GM19023 (cell line): ENCODE measurements around the gene NEURL1B.

Source experiments
- ATAC-seq: cut with Tn5 transposase; IDR thresholded peaks from one replicate; pipeline ENCODE4 v1.9.1; 2021; ENCODE audit warnings: mild to moderate bottlenecking, moderate library complexity; ENCODE audit not compliant: unreplicated experiment

Gene NEURL1B

GRCh38 chr5:172728481-172729241 is 87.6 kb downstream of the NEURL1B start:
- ATAC-seq, result no peak

- no peak for ATAC-seq
These were observed 88.5 kb downstream of the NEURL1B start for GRCh38 chr5:172729588-172729987.

- ATAC-seq, result no peak
These were observed 89.2 kb downstream of the NEURL1B start for GRCh38 chr5:172730222-172730621.

GRCh38 chr5:172730981-172731679 is 90.1 kb downstream of the NEURL1B start:
- no peak for ATAC-seq

GRCh38 chr5:172731680-172732074 is 90.6 kb downstream of the NEURL1B start:
- no peak for ATAC-seq

- no peak for ATAC-seq
These were observed 91.3 kb downstream of the NEURL1B start for GRCh38 chr5:172732201-172732865.

- ATAC-seq, result no peak
These were observed 92.3 kb downstream of the NEURL1B start for GRCh38 chr5:172733131-172733973.

GRCh38 chr5:172733974-172734346 is 92.9 kb downstream of the NEURL1B start:
- ATAC-seq, result no peak

GRCh38 chr5:172735141-172735831 is 94.2 kb downstream of the NEURL1B start:
- ATAC-seq, result no peak

GRCh38 chr5:172736508-172737135 is 95.6 kb downstream of the NEURL1B start:
- no peak for ATAC-seq

GRCh38 chr5:172739375-172739774 is 98.3 kb downstream of the NEURL1B start:
- no peak for ATAC-seq

GRCh38 chr5:172740428-172741205 is 99.6 kb downstream of the NEURL1B start:
- ATAC-seq, result no peak
